GM19463 (cell line): ENCODE data around the gene GRIN1.
"Not testable (repeated sequence)": the region's sequence is repeated elsewhere in the genome, so short reads cannot be mapped to it uniquely, and the experiment has no call there.

Experiments used
- ATAC-seq: cut with Tn5 transposase; IDR thresholded peaks from one replicate; pipeline ENCODE4 v1.9.1; 2021; ENCODE audit warnings: mild to moderate bottlenecking, moderate library complexity; ENCODE audit not compliant: unreplicated experiment

The GRIN1 gene

DNA sequence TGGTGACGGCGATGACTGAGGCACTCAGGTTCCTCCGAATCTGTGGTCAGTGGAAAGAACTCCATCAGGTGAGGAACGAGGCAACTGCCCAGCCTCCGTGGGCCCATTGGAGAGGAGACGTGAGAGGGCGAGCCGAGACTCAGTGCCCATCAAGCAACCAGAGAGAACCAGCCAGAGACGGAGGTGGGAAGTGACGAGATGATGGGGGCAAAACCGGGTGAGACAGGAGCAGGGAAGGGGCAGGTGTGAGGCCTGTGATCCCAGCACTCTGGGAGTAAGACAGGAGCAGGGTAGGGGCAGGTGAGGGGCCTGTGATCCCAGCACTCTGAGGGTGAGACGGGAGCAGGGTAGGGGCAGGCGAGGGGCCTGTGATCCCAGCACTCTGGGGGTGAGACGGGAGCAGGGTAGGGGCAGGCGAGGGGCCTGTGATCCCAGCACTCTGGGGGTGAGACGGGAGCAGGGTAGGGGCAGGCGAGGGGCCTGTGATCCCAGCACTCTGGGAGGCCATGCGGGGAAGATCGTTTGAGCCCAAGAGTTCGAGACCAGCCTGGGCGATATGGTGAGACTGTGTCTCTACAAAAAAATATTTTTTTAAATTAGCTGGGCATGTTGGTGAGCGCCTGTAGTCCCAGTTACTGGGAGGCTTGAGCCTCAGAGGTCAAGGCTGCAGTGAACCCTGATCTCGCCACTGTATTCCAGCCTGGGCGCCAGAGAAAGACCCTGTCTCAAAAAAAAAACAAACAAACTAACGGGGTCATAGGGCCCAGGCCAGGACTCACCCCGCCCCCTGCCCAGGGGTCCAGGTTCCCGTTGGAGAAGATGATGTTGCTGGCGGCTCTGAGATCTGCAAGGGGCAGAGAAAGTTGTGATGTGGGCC is 27.8 kb upstream of the GRIN1 start:
- ATAC-seq = no peak

DNA sequence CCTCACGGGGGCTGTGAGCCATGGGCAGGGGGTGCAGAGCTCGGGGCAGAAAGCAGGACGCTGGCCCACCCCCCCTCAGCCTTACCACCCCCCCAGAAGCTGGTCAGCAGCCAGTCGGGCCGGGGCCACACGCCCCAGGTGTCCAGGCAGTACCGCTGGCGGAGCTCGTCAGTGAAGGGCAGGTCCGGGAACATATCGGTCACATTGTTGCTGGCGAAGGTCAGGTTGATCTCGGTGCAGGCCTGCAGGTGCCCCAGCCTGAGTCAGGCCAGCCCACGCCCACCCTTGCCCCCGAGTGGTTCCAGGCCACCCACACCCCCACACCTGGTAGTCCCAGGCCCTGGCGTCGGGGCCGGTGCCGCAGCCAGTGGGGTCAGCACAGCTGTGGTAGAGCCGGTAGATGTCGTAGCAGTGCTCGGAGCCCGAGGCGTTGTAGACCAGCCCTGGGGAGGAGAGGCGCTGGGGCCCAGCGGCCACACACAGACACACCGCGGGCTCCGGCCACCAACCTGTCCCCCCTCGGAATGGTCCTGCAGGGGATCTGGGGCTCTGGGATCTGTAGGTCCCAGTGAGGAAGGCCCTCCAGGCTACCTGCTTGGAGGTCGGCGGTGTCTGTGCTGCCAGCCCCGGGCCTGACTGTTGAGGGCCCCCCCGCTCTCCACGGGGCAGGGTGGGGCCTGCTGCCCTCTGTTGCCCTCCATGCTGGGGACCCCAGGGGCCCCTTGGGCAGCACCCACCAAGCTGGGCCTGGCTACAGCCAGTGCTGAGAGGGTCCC is 27.0 kb upstream of the GRIN1 start:
- no peak for ATAC-seq

DNA sequence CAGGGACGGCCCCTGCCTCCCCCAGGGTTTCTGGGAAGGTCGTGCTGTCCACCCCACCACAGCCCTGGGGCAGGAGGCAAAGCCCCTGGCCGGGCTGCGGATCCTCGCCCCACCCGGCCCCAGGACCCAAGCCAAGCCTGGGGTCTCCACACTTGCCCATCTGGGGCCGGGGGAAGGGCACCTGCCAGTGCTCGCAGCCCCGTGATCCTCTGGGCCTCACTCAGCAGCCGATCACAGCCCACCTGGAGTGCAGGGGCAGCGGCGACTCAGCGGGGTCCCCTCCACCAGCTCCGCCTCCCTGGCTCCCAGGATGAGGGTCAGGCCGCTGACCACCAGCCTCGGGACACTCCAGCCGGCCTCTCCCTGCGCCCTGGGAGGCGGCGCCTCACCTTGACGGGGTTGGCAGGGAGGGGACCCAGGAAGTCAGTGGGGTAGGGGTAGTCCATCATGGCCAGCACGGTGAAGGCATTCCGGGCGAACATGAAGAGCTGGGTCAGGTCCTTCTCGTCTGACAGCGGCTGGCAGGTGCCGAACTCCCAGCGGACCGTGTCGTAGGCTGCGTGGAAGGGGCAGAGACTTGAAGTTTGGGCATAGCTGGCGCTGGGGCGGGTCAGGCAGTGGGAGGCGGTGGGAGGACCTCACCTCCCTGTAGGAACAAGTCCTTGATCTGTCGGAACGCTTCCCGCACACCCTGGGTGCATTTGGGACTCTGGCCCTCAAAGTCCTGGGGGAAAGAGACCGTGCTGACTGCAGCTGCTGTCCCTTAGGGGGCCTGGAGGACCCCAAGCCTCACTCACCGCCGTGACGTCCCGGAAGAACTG is 26.2 kb upstream of the GRIN1 start:
- no peak for ATAC-seq

DNA sequence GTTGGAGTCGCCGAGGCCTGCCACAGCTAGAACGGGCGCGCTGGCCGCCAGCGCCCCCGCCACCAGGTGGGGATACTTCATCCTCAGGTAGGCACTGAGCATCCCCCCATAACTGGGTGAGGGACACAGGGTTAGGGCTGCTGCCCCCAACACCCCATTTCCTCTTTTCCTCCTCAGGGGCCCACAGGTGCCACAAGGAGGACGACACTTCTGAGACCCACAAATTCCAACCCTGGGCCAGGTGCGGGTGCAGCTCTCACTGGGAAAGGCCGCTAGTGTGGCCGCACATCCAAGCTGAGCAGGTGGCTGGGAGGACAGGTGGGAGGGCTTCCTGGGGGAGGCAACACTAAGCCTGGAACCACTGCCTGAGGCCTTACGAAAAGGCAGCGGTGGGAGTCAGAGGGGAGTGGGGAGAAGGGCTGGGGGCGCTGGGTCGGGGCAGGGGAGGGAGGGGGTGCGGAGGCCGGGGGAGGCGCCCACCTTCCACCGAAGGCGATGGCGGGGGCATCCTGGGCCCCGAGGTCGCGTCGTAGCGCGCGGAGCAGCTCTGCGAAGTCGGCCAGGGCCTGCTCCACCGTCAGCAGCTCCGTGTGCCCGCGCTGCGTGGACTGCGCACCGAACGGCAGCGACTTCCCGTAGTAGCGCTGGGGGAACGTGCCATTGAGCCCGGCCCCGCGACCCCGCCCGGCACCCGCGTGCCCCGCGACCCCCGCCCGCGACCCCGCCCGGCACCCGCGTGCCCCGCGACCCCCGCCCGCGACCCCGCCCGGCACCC is 25.4 kb upstream of the GRIN1 start:
- no peak for ATAC-seq

DNA sequence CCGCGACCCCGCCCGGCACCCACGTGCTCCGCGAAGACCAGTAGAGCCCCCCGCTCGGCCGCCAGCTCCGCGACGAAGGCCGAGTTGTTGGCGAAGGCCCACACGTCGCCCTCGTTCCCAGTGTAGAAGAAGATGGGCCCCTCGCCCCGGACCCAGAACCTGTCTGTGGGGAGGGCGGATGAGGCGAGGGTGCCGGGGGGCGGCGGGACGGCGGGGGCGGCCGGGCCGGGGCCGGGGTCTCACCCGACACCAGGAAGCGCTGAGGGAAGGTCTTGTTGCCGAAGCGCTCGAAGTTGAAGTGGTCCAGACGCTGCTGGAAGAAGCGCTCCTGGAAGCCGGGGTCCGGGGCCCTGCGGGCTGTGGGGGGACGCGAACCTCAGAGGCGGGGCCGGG is 24.7 kb upstream of the GRIN1 start:
- ATAC-seq = peak; percentile 27

DNA sequence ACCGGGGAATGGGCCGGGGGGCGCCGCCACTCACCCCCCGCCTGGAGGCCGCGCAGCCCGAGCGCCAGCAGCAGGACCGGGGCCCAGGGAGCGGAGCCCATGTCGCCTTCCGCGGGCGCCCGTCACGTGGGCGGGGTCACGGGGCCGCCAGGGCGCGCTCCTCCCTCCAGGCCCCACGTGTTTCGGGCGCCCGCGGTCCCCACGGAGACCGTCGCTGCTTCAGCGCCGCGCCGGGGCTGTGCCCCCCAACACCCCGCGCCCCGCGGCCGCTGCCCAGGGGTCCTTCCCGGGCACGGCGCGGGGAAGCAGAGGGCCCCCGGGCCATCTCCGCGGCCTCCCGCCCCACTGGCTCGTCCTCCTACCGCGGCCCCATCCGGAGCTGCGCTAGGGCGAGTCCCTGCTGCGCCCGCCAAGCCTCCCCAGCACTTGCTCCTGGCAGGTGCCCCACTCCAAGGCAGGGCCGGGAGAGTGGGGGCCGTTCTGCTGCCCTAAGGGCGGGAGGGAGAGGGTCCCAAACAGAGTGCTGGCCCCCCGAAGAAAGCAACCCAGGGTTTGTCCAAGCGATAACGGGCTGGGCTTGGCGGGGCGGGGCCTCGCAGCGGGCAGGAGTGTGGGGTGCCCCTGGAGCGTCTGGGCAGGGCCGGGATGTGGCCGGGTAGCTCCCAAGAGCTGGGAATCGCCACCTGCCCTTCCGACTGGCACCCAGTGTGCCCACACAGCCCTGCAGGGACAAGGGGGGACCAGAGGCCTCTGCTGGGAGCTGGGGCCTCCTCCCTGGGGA is 24.2 kb upstream of the GRIN1 start, which contains the start of gene DPP7:
Gene DPP7 (minus strand): TSS at position 121 of the 781 bp plus-strand sequence. CDS start 20 bp downstream, at position 101.
- ATAC-seq = peak; percentile 64

DNA sequence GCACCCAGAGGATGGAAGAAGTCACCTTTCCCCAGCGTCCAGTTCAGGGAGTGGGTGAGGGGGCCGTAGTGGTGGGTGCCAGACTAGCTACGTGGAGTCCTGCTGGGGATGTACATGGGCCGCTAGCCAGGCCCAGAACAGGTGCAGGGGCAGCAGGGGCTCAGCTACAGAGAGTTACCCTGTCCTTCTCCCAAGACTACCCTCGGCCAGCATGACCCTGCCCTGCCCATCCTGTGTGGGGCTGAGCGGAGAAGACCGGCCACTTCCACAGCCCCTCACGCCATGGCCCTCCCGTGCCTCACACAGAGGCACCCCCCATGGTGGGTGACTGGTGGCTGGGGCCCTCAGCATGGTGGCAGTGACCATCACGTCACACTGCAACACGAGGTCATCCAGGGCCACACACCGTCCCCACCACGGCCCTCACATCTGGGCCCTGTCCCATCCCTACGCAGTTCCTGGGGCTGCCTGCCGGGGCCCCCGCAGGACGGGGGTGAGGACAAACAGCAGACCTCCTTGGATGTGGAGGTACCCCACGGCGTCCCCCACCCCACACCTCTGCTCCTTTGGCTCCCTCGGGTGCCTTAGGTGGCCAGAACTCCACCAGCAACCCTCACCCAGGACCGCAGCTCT is 23.4 kb upstream of the GRIN1 start:
- no peak for ATAC-seq

DNA sequence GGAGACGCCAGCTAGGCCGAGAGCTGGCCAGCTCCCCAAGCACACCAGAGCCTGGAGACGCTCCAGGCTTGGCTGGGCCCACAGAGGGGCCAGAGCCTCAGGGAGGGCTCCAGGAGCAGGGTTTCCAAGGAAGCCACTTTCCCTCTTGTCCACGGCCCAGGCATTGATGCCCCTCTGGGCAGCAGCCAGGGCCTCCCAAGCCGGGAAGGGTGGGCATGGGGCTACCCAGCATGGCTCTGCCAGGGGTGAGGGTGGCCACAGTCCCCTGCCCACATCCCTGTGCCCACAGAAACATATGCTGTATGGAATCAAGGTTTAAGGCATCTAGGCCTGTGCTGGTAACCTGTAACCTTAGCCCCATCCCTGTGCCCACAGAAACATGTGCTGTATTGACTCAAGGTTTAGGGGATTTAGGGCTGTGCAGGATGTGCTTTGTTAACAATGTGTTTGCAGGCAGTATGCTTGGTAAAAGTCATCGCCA is 22.9 kb upstream of the GRIN1 start:
- no peak for ATAC-seq

DNA sequence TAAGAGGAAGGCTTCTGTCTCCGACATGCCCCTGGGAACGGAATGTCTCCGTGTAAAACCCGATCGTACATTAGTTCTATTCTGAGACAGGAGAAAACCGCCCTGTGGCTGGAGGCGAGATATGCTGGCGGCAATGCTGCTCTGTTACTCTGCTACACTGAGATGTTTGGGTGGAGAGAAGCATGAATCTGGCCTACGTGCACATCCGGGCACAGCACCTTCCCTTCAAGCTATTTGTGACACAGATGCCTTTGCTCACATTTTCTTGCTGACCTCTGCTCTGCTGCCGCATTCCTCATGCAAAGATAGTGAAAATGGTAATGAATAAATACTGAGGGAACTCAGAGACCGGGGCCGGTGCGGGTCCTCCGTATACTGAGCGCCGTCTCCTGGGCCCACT is 22.2 kb upstream of the GRIN1 start:
- ATAC-seq = no peak

DNA sequence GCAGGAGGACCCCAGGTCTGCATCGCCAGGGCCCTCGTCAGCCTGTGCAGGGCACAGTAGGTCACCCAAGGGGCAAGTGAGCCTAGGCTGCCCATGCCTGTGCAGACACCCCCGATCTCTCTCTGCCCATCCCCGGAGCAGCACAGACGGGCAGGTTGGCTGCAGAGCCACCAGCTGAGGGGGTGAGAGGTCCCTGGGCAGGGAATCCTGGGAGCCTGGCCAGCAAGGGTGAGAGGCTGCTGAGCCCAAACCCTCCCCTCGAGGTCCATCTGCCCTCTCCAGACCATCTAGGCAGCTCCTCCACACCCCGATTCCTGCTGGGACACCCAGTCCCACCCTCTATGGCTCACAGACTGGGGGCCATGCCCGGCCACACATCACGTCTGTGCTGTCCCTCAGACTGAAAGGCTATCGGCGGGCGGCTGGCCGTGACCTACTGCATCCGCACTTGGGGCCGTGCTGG is 21.7 kb upstream of the GRIN1 start:
- no peak for ATAC-seq

DNA sequence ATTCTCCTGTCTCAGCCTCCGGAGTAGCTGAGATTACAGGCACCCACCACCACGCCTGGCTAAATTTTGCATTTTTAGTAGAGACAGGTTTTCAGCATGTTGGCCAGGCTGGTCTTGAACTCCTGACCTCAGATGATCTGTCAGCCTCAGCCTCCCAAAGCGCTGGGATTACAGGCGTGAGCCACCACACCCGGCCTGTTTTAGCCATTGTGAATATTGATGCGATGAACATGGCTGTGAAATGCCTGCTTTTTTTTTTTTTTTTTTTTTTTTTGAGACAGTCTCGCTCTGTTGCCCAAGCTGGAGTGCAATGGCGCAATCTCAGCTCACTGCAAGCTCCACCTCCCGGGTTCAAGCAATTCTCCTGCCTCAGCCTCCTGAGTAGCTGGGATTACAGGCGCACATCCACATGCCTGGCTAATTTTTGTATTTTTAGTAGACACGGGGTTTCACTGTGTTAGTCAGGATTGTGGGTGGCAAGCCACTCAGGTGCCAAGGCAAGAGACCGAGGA is 20.8 kb upstream of the GRIN1 start:
- ATAC-seq = not testable (repeated sequence)

DNA sequence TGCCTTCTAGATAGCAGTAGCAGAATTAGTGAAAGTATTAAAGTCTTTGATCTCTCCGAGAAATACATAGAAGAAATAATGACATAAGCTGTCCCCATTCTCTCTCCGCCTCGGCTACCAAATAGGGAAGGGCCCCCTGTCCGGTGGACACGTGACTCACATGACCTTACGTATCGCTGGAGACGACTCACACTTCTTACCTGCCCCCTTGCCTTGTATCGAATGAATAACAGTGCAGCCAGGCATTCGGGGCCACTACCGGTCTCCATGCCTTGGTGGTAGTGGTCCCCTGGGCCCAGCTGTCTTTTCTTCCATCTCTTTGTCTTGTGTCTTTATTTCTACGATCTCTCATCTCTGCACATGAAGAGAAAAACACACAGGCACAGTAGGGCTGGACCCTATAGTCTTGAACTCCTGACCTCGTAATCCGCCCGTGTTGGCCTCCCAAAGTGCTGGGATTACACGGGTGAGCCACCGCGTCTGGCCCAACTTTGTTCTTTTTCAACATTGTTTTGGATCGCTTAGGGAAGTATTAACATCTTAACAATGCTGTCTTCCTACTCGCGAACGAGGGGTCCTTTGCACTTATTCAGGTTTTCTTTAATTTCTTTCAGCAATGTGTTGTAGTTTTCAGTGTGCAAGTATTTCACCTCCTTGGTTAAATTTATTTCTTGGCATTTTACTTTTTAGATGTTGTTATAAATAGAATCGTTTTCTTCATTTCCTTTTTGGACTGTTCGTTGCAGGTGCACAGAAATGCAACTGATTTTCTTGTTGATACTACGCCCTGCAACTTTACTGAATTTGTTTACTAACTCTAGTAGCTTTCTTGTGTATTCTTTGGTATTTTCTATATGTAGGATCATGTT is 16.8 kb upstream of the GRIN1 start:
- ATAC-seq = not testable (repeated sequence)

DNA sequence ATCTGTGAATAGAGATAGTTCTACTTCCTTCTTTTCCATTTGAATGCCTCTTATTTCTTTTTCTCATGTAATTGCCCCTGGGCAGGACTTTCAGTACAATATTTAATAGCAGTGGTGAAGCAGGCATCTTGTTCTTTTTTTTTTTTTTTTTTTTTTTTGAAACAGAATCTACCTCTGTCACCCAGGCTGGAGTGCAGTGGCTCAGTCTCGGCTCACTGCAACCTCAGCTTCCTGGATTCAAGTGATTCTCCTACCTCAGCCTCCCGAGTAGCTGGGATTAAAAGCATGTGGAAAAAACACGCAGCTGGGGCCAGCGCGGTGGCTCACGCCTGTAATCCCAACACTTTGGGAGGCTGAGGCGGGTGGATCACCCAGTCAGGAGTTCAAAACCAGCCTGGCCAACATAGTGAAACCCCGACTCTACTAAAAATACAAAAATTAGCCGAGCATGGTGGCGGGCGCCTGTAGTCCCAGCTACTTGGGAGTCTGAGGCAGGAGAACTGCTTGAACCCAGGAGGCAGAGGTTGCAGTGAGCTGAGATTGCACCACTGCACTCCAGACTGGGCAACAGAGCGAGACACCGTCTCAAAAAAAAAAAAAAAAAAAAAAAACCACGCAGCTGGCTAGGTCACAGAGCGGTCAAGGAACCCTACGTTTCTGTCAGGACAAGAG is 16.0 kb upstream of the GRIN1 start:
- not testable (repeated sequence) for ATAC-seq

DNA sequence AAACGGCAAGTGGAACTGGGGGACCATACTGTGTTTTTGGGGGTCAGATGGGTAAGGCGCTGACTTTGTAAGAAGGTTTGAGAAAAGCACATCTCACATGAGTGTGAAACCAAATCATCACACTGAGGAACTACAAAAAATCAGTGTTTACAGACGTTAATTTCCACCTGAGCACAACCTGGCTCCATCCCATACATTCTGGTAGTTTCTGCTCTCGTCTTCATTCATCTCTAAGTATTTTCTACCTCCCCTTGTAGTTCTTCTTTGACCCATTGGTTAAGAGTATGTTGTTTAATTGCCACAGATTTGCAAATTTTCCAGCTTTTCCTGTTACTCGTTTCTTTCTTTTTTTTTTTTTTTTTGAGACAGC is 15.5 kb upstream of the GRIN1 start:
- no peak for ATAC-seq

DNA sequence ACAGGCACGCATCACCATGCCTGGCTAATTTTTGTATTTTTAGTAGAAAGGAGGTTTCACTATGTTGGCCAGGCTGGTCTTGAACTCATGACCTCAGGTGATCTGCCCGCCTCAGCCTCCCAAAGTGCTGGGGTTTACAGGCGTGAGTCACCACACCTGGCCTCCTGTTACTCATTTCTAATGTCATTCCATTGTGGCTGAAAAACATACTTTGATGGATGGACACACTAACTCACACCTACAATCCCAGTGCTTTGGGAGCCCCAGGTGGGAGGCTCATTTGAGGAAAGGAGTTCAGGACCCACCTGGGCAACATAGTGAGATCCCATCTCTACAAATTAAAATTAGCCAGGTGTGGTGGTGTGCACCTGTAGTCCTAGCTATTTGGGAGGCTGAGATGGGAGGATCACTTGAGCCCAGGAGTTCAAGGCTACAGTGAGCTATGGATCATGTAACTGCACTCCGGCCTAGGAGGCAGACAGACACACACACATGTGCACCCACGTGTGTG is 14.9 kb upstream of the GRIN1 start:
- not testable (repeated sequence) for ATAC-seq

DNA sequence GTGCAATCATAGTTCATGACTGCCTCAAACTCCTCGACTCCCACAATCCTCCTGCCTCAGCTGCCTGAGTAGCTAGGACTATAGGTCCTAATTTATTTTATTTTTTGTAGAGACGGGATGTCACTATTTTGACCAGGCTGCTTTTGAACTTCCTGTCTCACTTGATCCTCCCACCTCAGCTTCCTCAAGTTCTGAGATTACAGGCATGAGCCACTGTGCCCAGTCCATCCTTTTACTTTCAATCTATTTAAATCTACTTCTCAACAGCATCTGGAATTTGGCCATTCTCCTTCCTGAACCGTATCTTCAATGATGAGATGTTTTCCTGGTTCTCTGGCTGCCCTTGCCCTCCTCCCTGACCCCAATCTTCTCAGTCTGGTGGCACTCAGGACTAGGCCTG is 12.2 kb upstream of the GRIN1 start:
- no peak for ATAC-seq
